Prostate gland (tissue), 2 donors: ENCODE measurements around the gene SMYD3.

Experiments used
- CTCF ChIP-seq, 4 experiments: fragments of 200-600 bp in 2 of 4; fragments of 450-650 bp in 2 of 4; sonication (generic) in 2 of 4; IDR thresholded peaks; 1 replicate in 3 of 4; 2 replicates in 1 of 4; pipeline ENCODE4 v1.5.1; 2016 to 2019; ENCODE audit warnings: antibody characterized with exemption in 4 of 4, mild to moderate bottlenecking in 2 of 4, moderate library complexity in 2 of 4
- POLR2AphosphoS5 ChIP-seq: sonication (generic); formaldehyde crosslinking; IDR thresholded peaks from one replicate; pipeline ENCODE4 v1.6.1; 2017; ENCODE audit warnings: antibody characterized with exemption

DNA sequence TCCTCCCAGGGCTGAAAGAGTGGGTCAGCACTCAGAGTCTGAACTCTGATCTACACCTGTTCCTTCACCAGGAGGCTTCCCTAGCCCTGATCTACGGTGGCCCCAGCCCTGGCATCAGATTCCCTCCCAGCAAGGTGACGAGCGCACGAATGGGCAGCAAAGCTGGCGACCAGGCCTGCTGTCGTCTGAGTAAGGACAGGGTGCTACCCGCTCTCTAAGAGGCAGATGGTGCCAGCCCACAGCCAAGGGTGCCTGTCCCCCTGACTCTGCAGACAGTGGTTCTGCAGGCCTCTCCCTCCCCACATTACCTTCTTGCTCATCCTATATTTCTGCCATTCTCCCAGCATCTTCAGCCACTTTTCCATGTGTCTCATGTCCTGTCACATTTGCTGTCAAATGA, 10.3 kb upstream of the SMYD3 start:
- no peak for TF ChIP-seq POLR2AphosphoS5
- TF ChIP-seq CTCF (IDR thresholded peaks at IDR 0.05) = no peak
